OCI-LY7 (cell line): ENCODE results near the gene SH3RF3. TPM values are rescaled to one million over a fixed set of nuclear protein-coding genes. Genes with fewer than 3 reads are reported as not detected.

Experiments used
- BruUV-seq: library from RNA; stranded (reverse); fragments of 400-500 nt; replicated peaks from 2 replicates; lab custom pipeline; 2021; lab: Mats Ljungman, UMichigan
- CTCF ChIA-PET: fragments of 300-600 bp; sonication (Branson Sonifier 250); formaldehyde crosslinking; loops from one replicate; lab custom pipeline; 2022; ENCODE audit warnings: antibody characterized with exemption; ENCODE audit not compliant: unreplicated experiment; lab: Charles Lee
- POLR2A ChIA-PET: fragments of 300-600 bp; sonication (Branson Sonifier 250); formaldehyde crosslinking; loops from one replicate; lab custom pipeline; 2022; ENCODE audit warnings: antibody characterized with exemption; lab: Charles Lee
- DNase-seq: peaks from one replicate; pipeline ENCODE4 v3.0.0-alpha.2; 2015; ENCODE audit warnings: low spot score
- H2AFZ ChIP-seq: fragments of 200-600 bp; sonication (generic), shearing (Covaris generic); 2 replicates; pipeline ENCODE4 v1.6.1; 2014; ENCODE audit warnings: mild to moderate bottlenecking, antibody characterized with exemption, low read length, moderate library complexity
- H3K27ac ChIP-seq: fragments of 200-600 bp; sonication (generic); 2 replicates; pipeline ENCODE4 v1.5.1; 2014; ENCODE audit warnings: mixed run types, low read depth, mild to moderate bottlenecking, moderate library complexity, low read length, inconsistent platforms; ENCODE audit not compliant: poor library complexity, severe bottlenecking
- H3K36me3 ChIP-seq: fragments of 200-600 bp; sonication (generic); 2 replicates; pipeline ENCODE4 v1.6.1; 2014; ENCODE audit warnings: mild to moderate bottlenecking, antibody characterized with exemption, low read length, moderate library complexity, mixed read lengths; ENCODE audit not compliant: insufficient read depth
- H3K4me1 ChIP-seq: fragments of 200-600 bp; sonication (generic); 2 replicates; pipeline ENCODE4 v1.5.1; 2014; ENCODE audit warnings: mild to moderate bottlenecking, low read length; ENCODE audit not compliant: insufficient read depth, poor library complexity, severe bottlenecking
- H3K4me2 ChIP-seq: fragments of 200-600 bp; sonication (generic); 2 replicates; pipeline ENCODE4 v1.6.1; 2014; ENCODE audit warnings: mild to moderate bottlenecking, low read length
- H3K4me3 ChIP-seq: fragments of 200-600 bp; sonication (generic); 2 replicates; pipeline ENCODE4 v1.5.1; 2014; ENCODE audit warnings: mild to moderate bottlenecking, low read depth, low read length; ENCODE audit not compliant: poor library complexity, severe bottlenecking
- H3K79me2 ChIP-seq: fragments of 200-600 bp; sonication (generic); 2 replicates; pipeline ENCODE4 v1.6.1; 2016; ENCODE audit warnings: low read depth, mild to moderate bottlenecking, low read length, moderate library complexity, mixed read lengths; ENCODE audit not compliant: insufficient read depth
- H3K9me2 ChIP-seq: fragments of 200-600 bp; sonication (generic); 2 replicates; pipeline ENCODE4 v1.6.1; 2016; ENCODE audit warnings: mild to moderate bottlenecking, low read length, mixed read lengths; ENCODE audit not compliant: insufficient read depth
- H3K9me3 ChIP-seq: fragments of 200-600 bp; sonication (generic); 2 replicates; pipeline ENCODE4 v1.6.1; 2014; ENCODE audit warnings: mild to moderate bottlenecking, mixed run types, low read length, mixed read lengths
- H4K20me1 ChIP-seq: fragments of 200-600 bp; sonication (generic); 2 replicates; pipeline ENCODE4 v1.6.1; 2014; ENCODE audit warnings: mild to moderate bottlenecking, antibody characterized with exemption, low read length, moderate library complexity, mixed read lengths; ENCODE audit not compliant: insufficient read depth
- CTCF ChIP-seq: fragments of 200-600 bp; sonication (generic); conservative IDR thresholded peaks from 2 replicates; pipeline ENCODE4 v1.5.1; 2014; ENCODE audit warnings: mild to moderate bottlenecking, antibody characterized with exemption, low read length, moderate library complexity, mixed read lengths
- EZH2phosphoT487 ChIP-seq: fragments of 200-600 bp; sonication (generic); IDR thresholded peaks from 2 replicates; pipeline ENCODE4 v1.6.1; 2018; ENCODE audit warnings: low read depth, borderline replicate concordance, mild to moderate bottlenecking, mixed run types, antibody characterized with exemption, low read length, moderate library complexity, mixed read lengths
- intact Hi-C: fragments of 100-400 bp; cut with micrococcal nuclease; formaldehyde crosslinking; loops from one replicate; pipeline ENCODE4 v1.10.0; 2022; ENCODE audit not compliant: unreplicated experiment
- total RNA-seq, 2 experiments: library from RNA; depleted of rRNA in 1 of 2; stranded (reverse); fragments of >200 nt in 1 of 2; shearing (Covaris generic) in 1 of 2; gene quantifications; 2 replicates each; pipeline ENCODE4 v1.2.3, GENCODE V29; 2014 to 2022

The SH3RF3 gene
- total RNA-seq, 2 experiments from 2014 or later = not detected

- no TSS peak for BruUV-seq
- Histone ChIP-seq H3K4me3 (no peak overlapping the region), H3K79me2 (no peaks in the 10 kb centered on the region), H2AFZ (no peak overlapping the region), H3K9me2 (no peaks in the 10 kb centered on the region), H3K27ac (no peak overlapping the region), H3K36me3 (no peaks in the 10 kb centered on the region), H3K4me2 (no peak overlapping the region), H3K9me3 (no peaks in the 10 kb centered on the region), H4K20me1 (no peaks in the 10 kb centered on the region), H3K4me1 (no peaks in the 10 kb centered on the region)
- POLR2A ChIA-PET = no interaction called here
- intact Hi-C loops = no loop called here
- DNase-seq = no peak
- no peak for TF ChIP-seq CTCF
- TF ChIP-seq EZH2phosphoT487 = no peak
- CTCF ChIA-PET = no interaction called here
Measured at GRCh38 chr2:109349503-109350465, 220.8 kb downstream of the SH3RF3 start.

GRCh38 chr2:109350526-109350925 is 221.5 kb downstream of the SH3RF3 start:
- DNase-seq = no peak
- Histone ChIP-seq H3K4me2 (no peak overlapping the region), H2AFZ (no peak overlapping the region), H3K4me3 (no peak overlapping the region), H3K27ac (no peak overlapping the region), H4K20me1 (no peaks in the 10 kb centered on the region), H3K36me3 (no peaks in the 10 kb centered on the region), H3K4me1 (no peaks in the 10 kb centered on the region), H3K9me2 (no peaks in the 10 kb centered on the region), H3K9me3 (no peaks in the 10 kb centered on the region), H3K79me2 (no peaks in the 10 kb centered on the region)
- intact Hi-C loops = no loop called here
- CTCF ChIA-PET = no interaction called here
- BruUV-seq = no TSS peak
- POLR2A ChIA-PET = no interaction called here
- no peak for TF ChIP-seq CTCF
- TF ChIP-seq EZH2phosphoT487 = no peak

GRCh38 chr2:109351164-109351756 is 222.3 kb downstream of the SH3RF3 start:
- Histone ChIP-seq H3K9me2 (no peaks in the 10 kb centered on the region), H3K36me3 (no peaks in the 10 kb centered on the region), H3K4me2 (no peak overlapping the region), H3K79me2 (no peaks in the 10 kb centered on the region), H3K27ac (no peak overlapping the region), H3K4me3 (no peak overlapping the region), H3K9me3 (no peaks in the 10 kb centered on the region), H3K4me1 (no peaks in the 10 kb centered on the region), H4K20me1 (no peaks in the 10 kb centered on the region), H2AFZ (no peak overlapping the region)
- DNase-seq = no peak
- POLR2A ChIA-PET = no interaction called here
- BruUV-seq = no TSS peak
- TF ChIP-seq CTCF (no peak), EZH2phosphoT487 (no peak)
- intact Hi-C loops = no loop called here
- CTCF ChIA-PET = no interaction called here
